ENCODE data around the gene METAP1.

METAP1 gene

DNA sequence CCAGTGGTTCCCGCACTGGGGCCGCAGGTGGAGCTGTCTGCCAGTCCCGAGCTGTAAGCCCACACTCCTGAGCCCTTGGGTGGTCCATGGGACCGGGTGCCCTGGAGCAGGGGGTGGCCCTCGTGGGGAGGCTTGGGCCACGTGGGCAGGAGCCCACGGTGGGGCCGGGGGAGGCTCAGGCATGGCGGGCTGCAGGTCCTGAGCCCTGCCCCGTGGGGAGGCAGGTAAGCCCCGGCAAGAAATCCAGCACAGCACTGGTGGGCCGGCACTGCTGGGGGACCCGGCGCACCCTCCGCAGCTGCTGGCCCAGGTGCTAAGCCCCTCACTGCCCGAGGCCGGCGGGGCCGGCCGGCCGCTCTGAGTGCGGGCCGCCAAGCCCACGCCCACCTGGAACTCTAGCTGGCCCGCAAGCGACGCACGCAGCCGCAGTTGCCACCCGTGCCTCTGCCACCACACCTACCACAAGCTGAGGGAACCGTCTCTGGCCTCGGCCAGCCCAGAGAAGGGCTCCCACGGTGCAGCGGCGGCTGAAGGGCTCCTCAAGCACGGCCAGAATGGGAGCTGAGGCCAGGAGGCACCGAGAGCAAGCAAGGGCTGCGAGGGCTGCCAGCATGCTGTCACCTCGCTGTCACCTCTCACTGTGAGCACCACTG lies 2.0 kb upstream of the METAP1 start:
- no peaks in the 10 kb centered on the region for H3K36me3 ChIP-seq (replicated peaks; ENCODE audit: insufficient read depth, low read length)
- H3K27me3 ChIP-seq (replicated peaks; ENCODE audit: insufficient read depth, low read length): no peaks in the 10 kb centered on the region
- H3K27ac ChIP-seq (ENCODE audit: low read length): no peak overlapping the region
- H3K4me2 ChIP-seq (ENCODE audit: low read depth, low read length): no peak overlapping the region
- no peak overlapping the region for H2AFZ ChIP-seq (ENCODE audit: low read length)
- H3K9me2 ChIP-seq (replicated peaks; ENCODE audit: insufficient read depth, low read length): no peaks in the 10 kb centered on the region
- no peak for DNase-seq
- H3K79me2 ChIP-seq (ENCODE audit: low read length): peaks cover 29% of the 10 kb centered on the region
- no peak overlapping the region for H3K4me3 ChIP-seq (ENCODE audit: low read length)
- H4K20me1 ChIP-seq (ENCODE audit: insufficient read depth, low read length): 0 out of 2 replicates have a peak, but pooled peaks cover 4% of the 10 kb centered on the region
- no peak for TF ChIP-seq EZH2 (optimal IDR thresholded peaks at IDR 0.05; ENCODE audit: low read depth, low read length)
- TF ChIP-seq, protein P1, sequence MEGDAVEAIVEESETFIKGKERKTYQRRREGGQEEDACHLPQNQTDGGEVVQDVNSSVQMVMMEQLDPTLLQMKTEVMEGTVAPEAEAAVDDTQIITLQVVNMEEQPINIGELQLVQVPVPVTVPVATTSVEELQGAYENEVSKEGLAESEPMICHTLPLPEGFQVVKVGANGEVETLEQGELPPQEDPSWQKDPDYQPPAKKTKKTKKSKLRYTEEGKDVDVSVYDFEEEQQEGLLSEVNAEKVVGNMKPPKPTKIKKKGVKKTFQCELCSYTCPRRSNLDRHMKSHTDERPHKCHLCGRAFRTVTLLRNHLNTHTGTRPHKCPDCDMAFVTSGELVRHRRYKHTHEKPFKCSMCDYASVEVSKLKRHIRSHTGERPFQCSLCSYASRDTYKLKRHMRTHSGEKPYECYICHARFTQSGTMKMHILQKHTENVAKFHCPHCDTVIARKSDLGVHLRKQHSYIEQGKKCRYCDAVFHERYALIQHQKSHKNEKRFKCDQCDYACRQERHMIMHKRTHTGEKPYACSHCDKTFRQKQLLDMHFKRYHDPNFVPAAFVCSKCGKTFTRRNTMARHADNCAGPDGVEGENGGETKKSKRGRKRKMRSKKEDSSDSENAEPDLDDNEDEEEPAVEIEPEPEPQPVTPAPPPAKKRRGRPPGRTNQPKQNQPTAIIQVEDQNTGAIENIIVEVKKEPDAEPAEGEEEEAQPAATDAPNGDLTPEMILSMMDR (IDR thresholded peaks at IDR 0.05; ENCODE audit: low read length): no peak
- no peak for TF ChIP-seq EZH2phosphoT487 (IDR thresholded peaks at IDR 0.05; ENCODE audit: low read length)
- no peaks in the 10 kb centered on the region for H3K9me3 ChIP-seq (replicated peaks; ENCODE audit: insufficient read depth, low read length)
- H3F3A ChIP-seq (ENCODE audit: insufficient read depth, low read length): peaks cover 9% of the 10 kb centered on the region
- H3K4me1 ChIP-seq (ENCODE audit: low read length): peaks cover 12% of the 10 kb centered on the region; the same call in 1 of the 2 replicates
- no peak overlapping the region for H3K9ac ChIP-seq (ENCODE audit: low read length)

DNA sequence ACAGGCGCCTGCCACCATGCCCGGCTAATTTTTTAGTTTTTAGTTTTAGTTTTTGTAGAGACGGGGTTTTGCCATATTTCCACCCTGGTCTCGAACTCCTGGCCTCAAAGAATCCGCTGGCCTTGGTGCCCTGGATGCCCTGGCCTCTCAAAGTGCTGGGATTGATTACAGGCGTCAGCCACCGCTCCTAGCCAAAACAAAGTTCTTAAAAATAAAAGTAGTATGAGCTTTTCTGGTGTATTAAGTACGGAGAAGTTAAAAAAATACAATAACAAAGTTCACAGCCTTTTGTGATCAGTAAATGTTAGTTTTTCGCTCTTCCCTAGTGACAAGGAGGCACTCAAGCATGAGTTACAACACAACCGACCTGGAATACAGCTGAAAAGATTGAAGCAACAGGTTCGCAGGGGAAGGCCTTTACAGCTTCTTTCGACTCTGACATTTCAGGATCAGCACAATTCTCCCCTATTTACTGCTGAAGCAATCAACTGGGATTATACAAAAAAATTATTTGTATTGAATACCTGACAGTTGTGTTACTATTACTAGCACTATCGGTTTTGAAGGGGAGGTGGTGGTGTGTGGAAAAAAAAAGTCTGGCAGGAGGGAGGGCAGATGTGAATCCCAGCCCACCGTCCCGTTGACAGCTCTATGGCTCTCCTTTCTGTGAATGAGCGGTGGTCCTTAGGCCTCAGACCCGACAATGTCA lies 893 bp upstream of the METAP1 start:
- no peaks in the 10 kb centered on the region for H3K36me3 ChIP-seq (replicated peaks; ENCODE audit: insufficient read depth, low read length)
- peaks cover 9% of the 10 kb centered on the region for H3F3A ChIP-seq (ENCODE audit: insufficient read depth, low read length)
- peak overlapping the region; percentile 65; the same call in 1 of the 2 replicates for H3K27ac ChIP-seq (ENCODE audit: low read length)
- peak overlapping the region; percentile 71 for H3K4me3 ChIP-seq (ENCODE audit: low read length)
- no peaks in the 10 kb centered on the region for H3K27me3 ChIP-seq (replicated peaks; ENCODE audit: insufficient read depth, low read length)
- H3K9me2 ChIP-seq (replicated peaks; ENCODE audit: insufficient read depth, low read length): no peaks in the 10 kb centered on the region
- H3K4me1 ChIP-seq (ENCODE audit: low read length): peaks cover 12% of the 10 kb centered on the region; the same call in 1 of the 2 replicates
- H3K9me3 ChIP-seq (replicated peaks; ENCODE audit: insufficient read depth, low read length): no peaks in the 10 kb centered on the region
- H4K20me1 ChIP-seq (ENCODE audit: insufficient read depth, low read length): 0 out of 2 replicates have a peak, but pooled peaks cover 4% of the 10 kb centered on the region
- peak overlapping the region; percentile 95 for H3K4me2 ChIP-seq (ENCODE audit: low read depth, low read length)
- no peak for DNase-seq
- peak overlapping the region; percentile 97 for H2AFZ ChIP-seq (ENCODE audit: low read length)
- TF ChIP-seq EZH2 (optimal IDR thresholded peaks at IDR 0.05; ENCODE audit: low read depth, low read length): no peak
- TF ChIP-seq EZH2phosphoT487 (IDR thresholded peaks at IDR 0.05; ENCODE audit: low read length): no peak
- TF ChIP-seq, protein P1 (IDR thresholded peaks at IDR 0.05; ENCODE audit: low read length): no peak
- H3K79me2 ChIP-seq (ENCODE audit: low read length): peaks cover 40% of the 10 kb centered on the region
- H3K9ac ChIP-seq (ENCODE audit: low read length): peak overlapping the region; percentile 58

DNA sequence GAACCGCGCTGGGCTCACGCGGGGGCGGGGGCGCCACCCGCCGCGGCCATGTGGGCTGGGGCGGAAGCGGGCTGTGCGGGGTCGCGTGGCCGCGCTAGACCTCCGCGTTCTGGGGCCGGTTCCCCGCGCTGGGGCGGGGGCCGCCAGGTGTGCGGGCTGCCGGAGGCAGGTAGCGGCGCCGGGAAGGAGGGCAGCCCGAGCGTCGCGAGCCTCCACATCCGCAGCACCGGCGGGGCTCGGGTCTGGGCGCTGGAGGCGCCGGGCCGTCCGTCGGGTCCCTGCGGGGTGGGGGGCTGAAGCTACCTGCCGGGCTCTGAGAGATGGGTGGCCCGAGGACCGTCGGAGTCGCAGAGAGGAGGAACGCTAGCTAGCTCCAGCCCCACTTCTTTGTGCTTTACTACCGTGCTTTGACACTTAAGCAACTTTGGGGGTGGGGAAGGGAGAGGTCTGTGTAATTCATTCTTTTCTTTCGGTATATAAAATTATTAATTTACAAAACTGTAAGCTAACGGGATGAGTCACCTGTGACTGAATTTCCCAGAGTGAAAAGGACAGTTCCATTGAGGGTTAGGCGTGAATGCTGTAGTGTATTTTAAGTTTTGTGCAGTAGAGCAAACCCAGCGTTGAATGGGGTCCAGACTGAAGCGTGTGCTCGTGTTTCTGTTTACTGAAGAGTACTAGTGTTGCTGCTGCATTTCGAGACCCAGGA lies 689 bp downstream of the METAP1 start:
- no peak for TF ChIP-seq EZH2phosphoT487 (IDR thresholded peaks at IDR 0.05; ENCODE audit: low read length)
- TF ChIP-seq, protein P1 (IDR thresholded peaks at IDR 0.05; ENCODE audit: low read length): no peak
- TF ChIP-seq EZH2 (optimal IDR thresholded peaks at IDR 0.05; ENCODE audit: low read depth, low read length): no peak
- no peaks in the 10 kb centered on the region for H3K9me3 ChIP-seq (replicated peaks; ENCODE audit: insufficient read depth, low read length)
- DNase-seq: peak; percentile 38

More for the DNA sequence above, 689 bp downstream of the METAP1 start:
- no peaks in the 10 kb centered on the region for H3K27me3 ChIP-seq (replicated peaks; ENCODE audit: insufficient read depth, low read length)
- H3K4me2 ChIP-seq (ENCODE audit: low read depth, low read length): peak overlapping the region; percentile 64
- H3F3A ChIP-seq (ENCODE audit: insufficient read depth, low read length): peaks cover 9% of the 10 kb centered on the region
- peaks cover 56% of the 10 kb centered on the region for H3K79me2 ChIP-seq (ENCODE audit: low read length)
- peak overlapping the region; percentile 89 for H2AFZ ChIP-seq (ENCODE audit: low read length)
- peaks cover 12% of the 10 kb centered on the region; the same call in 1 of the 2 replicates for H3K4me1 ChIP-seq (ENCODE audit: low read length)
- H3K9me2 ChIP-seq (replicated peaks; ENCODE audit: insufficient read depth, low read length): no peaks in the 10 kb centered on the region
- peaks cover 10% of the 10 kb centered on the region; the same call in 1 of the 2 replicates for H4K20me1 ChIP-seq (ENCODE audit: insufficient read depth, low read length)
- H3K4me3 ChIP-seq (ENCODE audit: low read length): peak overlapping the region; percentile 96
- H3K36me3 ChIP-seq (replicated peaks; ENCODE audit: insufficient read depth, low read length): no peaks in the 10 kb centered on the region
- H3K27ac ChIP-seq (ENCODE audit: low read length): no peak overlapping the region; the same call in 1 of the 2 replicates
- peak overlapping the region; percentile 81 for H3K9ac ChIP-seq (ENCODE audit: low read length)
